Measurements from ENCODE around the gene PIK3R6.

Gene PIK3R6

DNA sequence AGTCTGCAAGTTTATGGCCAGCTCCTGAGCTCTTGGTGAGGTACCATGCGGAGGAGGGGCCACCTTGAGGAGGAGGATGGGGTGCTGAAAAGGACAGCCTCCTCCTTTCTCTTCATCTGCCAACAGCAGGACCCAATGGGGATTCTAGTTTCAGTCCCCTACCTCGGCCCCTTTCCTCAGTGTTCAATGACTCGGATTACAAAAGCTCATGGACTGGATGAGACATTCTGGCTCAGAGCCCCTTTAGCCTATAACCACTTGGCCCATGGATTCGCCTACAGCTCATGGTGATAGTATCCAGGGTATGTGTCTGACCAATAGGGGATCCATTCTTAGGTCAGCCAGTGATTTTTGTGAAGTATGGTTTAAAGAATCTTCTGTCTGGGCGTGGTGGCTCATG, 8.5 kb upstream of the PIK3R6 start:
- H3K27ac ChIP-seq = no peak overlapping the region
- DNase-seq (ENCODE audit: low read depth, low spot score) = no peak

- H3K27ac ChIP-seq = no peak overlapping the region
- no peak for DNase-seq (ENCODE audit: low read depth, low spot score)
Measured at GRCh38 chr17:8875436-8875835, 8.0 kb upstream of the PIK3R6 start.

DNA sequence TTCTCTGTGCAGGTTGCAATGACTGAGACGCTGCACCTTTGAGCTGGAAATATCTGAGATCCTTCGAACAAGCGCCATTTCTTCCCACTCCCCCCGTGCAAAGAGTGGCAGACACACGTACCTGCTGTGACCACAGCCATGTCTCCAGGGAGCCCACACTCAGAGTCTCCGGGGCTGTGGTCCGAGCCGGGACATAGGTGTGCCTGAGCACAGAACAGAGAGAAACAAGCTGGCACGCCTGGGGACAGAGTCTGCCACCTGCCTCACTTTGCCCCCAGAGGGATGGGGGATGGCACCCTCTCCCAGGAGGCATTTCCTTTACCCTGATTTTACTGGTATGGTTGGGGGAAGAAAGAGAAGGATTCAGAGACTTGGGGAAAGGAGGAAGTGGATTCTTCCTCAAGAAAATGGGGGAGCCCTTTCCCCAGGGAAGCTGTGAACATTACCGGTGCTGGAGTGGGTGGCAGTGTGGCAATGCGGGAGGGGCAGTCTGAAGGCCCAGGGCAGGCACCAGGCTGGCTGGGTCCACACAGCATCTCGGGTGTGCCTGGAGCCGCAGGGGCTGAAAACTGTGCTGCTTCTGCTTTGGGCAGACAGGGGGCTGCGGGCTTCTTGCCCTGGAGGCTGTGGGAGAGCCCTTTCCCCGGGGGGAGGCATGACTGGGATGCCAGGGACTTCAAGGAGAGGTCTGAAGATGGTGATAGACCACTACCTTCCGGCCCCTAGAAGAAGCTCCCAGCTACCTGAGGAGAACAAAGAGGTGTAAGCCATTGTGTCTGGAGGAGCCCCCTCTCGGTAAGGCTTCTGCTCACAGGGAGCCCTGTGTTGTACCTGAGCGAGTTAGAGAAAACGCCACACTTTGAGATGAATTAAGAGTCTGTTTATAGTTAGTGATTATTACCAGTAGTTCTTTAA, 6.6 kb upstream of the PIK3R6 start:
- H3K27ac ChIP-seq = no peak overlapping the region
- no peak for DNase-seq (ENCODE audit: low read depth, low spot score)

DNA sequence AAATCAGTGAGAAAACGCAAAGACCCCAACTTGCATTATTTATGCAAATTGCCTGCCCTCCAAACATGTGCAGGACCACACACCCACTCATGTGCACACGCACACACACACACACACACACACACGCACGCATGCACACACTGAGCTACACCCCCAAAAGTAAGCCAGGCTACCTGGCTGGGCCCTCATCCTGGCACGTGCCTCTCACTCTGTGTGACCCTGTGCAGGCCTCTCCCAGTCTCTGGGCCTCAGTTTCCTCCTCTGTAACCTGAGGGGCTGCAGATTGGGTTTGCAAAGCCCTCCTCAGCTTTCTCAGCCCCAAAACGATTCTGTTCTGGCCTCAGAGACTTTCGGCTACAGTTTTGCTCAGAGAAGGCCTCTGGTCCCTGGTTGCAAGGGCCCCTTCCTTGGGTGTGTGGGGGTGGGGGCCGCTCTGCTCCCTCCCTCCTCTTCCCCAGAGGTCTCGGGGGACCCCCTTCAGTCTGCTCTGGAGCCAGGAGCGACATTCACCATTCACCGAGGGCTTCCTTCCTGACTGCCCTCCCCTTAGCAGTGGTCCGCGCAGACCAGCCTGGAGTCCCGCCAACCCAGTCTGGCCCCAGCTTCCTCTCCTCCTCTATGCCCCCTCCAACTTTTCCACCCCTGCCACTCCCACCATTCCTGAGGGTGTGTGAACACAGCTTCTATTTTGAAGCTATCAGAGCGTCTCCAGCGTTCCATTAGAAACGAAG, 5.4 kb upstream of the PIK3R6 start:
- DNase-seq (ENCODE audit: low read depth, low spot score) = no peak
- no peak overlapping the region for H3K27ac ChIP-seq

DNA sequence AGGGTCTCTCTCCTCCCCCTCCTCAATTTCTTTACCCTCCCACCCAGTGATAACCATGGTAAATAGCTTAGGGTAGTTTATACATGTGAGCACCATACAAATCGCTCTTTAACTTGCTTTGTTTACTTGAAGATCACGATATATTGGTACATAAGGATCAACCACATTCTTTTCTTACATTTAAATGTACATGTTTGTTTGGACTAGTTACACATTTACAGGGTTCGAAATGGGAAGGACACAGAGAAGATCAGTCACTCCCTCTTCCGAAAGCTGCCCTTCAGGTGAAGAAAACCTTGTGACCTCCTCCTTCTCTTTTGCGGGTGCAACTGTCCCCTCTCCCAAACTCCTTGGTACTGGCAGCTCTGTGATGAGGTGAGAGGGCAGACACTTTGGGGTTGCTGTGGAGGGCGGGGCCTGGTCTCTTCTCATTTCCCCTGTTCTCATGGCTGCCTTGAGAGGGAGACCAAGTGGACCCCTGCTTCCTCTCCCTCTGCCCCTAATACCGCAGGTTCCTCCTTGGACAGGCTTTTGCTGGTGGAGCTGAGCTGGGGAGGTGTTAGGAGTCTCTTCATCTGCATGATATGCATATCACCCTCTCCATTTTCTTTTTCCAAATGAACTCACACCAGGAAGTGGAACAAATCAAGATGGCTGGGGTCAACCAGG, 4.7 kb upstream of the PIK3R6 start:
- H3K27ac ChIP-seq = no peak overlapping the region
- DNase-seq (ENCODE audit: low read depth, low spot score) = no peak

DNA sequence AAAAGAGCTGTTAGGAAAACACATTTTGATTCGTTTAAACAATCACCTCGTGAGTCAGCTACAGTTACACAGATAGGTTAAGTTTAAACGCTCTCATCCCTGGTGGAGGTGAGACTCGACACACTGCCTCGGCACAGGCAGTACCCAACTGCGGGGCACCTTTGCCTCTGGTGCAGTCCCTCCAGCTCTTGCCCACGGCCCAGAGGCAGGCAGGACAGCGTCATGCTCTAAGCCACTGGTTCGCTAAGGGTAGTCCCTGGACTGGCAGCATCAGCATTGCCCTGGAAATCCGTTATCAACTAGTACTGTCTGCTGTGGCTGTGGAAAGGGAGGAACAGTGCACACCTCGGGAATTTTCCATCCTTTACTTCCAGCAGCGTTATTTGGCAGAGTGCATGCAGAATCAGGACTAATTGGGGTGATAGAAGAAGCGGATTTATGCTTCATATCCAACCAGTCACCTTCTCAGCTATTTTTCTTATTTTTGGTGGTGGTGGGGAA, 3.7 kb upstream of the PIK3R6 start:
- H3K27ac ChIP-seq = no peak overlapping the region
- DNase-seq (ENCODE audit: low read depth, low spot score) = no peak

GRCh38 chr17:8870406-8871040, 3.0 kb upstream of the PIK3R6 start:
- no peak for DNase-seq (ENCODE audit: low read depth, low spot score)
- no peak overlapping the region for H3K27ac ChIP-seq

DNA sequence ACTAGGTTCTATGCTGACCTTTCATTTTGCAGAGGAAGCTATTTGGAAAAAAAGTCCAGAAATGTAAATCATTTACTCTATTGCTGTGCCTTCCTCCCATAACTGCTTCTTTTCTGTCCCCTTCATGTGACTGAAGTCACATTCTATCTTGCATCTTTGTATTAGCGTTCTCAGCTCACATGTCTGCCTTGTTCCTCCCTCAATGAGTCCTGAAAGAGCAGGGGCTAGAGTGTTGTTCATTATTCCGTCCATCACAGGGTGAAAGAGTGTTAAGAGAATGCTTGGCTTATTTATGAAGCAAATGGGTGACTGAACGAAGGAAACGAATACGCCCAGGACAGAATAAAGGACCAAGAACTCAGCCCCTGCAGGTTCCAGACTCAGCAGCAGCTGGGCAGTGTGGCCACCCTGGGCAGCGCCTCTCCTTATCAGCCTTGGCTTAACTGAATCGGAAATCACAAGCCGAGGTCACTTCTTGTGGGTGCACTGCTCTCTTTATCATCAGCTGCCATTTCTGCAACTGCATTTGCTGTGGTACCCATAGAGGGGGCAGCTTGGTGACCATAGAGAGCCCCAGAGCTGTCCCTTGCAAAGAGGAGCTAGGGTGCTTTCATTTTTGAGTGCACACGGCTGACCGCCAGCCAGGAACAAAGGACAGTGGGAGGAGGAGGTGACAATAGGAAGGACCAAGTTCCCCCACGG, 1.8 kb upstream of the PIK3R6 start:
- DNase-seq (ENCODE audit: low read depth, low spot score) = no peak
- no peak overlapping the region for H3K27ac ChIP-seq

DNA sequence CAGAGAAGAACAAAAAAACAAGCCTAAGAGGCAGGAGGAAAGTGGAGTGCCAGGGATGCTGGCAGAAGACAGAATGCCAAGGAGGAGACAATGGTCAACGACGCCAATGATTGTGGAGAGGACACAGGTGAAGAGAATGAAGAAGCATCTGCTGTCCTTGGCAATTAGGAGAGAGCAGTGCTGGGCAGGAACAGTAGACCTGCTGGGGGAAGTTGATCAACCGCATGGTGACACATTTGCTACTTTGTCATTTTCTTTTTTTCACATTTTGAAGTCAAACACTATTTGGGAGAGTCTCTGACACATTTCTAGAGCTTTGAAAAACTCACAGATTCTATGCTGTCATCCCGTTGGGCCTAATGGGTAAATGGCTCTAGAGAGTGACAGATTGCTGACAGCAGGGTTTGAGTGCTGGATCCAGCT, 1.1 kb upstream of the PIK3R6 start:
- H3K27ac ChIP-seq = no peak overlapping the region
- DNase-seq (ENCODE audit: low read depth, low spot score) = no peak

GRCh38 chr17:8868092-8868491, 618 bp upstream of the PIK3R6 start:
- no peak for DNase-seq (ENCODE audit: low read depth, low spot score)

DNA sequence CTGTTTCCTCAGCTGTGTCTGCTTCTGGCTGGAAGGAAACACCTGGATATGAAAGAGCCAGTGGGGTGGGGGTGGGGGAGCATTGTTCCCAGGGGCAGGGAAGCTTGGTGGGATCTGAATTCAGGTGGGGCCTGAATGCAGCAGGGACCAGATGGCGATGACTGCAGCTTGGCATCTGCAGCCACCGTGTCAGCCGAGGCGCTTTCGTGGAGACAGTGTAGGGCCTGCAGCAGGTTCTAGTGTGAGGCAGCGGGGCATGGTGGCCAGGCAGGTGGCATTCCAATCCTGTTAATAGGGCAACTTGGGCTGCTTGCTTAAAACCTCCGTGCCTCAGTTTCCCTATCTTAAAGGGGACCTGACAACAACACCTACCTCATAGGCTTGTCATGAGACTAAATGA, 1.7 kb downstream of the PIK3R6 start:
- H3K27ac ChIP-seq = no peak overlapping the region

More at GRCh38 chr17:8868092-8868491, 618 bp upstream of the PIK3R6 start:
- H3K27ac ChIP-seq = no peak overlapping the region

DNA sequence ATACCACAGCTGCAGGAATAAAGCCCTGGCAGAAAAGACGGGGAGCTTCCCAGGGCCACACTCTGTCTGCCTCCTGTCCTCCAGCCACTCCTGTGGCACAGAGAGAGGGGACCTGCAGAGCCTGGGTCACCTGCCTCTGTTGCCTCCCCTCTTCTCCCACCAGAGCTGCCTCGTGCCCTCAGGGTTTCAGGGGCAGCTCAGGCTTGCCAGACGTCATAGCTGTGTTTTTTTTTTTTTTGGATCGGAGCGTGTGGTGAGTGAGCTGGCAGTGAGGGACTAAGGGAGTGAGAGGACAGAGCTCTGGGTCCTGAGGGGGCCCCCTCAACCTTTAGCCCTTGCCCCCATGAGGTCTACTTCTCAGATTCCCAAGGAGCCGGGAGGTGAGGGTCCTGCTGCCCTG, 2.1 kb downstream of the PIK3R6 start:
- no peak for DNase-seq (ENCODE audit: low read depth, low spot score)
- H3K27ac ChIP-seq = no peak overlapping the region

More for the DNA sequence above, 1.7 kb downstream of the PIK3R6 start:
- no peak for DNase-seq (ENCODE audit: low read depth, low spot score)

DNA sequence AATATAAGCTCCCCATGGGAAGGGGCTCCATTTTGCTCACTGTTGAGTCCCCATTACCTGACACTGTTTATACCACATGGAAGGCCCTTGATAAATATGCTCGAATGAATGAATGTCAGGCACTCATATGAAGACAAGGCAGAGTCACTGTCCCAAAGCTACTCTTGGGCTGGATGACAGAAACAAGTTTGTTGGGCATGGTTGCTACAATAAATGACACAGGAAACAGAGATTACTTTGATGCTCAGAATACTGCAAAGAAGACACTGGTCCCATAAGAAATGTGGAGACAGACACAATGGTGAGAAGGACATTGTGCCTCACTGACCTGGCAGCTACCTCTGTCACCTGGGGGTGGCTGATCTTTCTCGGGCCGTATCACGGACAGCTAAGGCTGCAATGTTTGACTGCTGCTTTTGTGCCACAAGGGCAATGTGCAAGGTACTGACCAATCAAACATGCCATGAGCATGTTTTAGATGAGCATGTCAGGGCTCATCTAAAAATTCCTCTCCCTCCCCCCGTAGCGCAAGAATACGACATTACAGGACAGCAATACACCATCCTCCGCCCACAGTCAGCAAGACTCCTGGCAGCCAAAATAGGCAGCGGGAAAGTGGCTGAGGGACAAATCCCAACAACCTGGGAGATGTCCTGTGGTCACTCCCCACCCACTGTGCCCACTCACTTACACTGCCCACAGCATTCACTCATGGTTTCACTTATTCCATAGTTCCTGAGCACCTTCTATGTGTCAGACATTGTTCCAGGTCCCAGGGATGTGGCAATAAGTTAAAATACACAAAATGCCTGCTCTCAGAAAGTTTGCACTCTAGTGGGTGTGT, 5.0 kb downstream of the PIK3R6 start:
- H3K27ac ChIP-seq = no peak overlapping the region
- no peak for DNase-seq (ENCODE audit: low read depth, low spot score)

DNA sequence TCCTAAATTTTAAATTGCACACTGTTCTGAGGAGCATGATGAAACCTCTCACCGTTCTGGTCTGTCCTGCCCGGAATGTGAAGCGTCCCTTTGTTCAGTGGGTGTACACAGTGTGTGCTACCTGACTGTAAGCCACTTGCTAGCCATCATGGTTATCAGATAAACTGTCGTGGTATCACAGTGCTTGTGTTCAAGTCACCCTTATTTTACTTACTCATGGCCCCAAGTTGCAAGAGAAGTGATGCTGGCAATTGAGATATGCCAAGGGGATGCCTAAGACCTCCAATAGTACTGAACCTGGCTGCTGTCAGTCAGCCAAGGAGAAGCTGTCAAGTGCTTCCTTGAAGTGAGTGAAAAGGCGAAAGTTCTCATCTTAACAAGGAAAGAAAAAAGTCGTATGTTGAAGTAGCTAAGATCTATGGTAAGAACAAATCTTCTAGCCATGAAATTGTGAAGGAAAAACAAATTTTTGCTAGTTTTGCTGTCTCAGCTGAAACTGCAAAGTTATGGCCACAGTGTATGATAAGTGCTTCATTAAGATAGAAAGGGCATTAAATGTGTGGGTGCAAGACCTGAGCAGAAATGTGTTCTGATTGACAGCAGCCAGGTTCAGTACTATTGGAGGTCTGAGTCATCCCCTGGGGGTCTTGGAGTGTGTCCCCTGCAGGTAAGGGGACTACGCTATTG, 5.8 kb downstream of the PIK3R6 start:
- DNase-seq (ENCODE audit: low read depth, low spot score) = no peak
- H3K27ac ChIP-seq = no peak overlapping the region

- H3K27ac ChIP-seq = no peak overlapping the region
- DNase-seq (ENCODE audit: low read depth, low spot score) = no peak
Measured at GRCh38 chr17:8859804-8860430, 7.6 kb downstream of the PIK3R6 start.

DNA sequence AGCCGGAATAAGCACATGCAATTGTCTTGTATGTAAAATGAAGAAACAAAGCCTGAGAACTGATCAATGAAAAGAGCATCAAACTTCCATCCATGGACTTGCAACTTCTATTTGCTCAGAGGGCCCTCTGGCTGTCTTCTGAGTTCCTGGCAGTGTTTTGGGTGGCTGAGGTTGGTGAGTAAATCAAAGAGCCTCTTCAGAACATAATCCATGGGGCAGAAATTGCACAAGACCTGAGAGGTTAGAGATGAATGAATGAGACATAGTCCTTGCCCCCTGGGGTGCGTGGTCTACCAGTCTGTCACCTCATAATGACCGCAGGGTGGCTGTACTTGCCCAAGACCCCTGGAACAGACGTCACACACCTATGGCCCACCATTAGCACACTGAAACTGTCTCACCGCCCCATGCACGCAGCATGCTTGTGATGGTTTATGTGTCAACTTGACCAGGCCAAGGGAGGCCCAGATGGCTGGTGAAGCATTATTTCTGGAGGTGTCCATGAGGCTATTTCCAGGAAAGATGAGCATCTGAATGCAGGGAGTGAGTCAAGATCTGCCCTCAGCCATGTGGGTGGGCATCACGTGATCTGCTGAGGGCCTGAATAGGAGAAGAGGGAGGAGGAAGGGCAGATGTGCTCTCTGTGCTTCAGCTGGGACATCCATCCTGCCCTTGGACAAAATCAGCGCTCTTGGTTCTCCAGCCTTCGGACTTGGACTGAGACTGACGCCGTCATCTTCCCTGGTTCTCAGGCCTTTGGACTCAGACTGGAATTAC, 8.3 kb downstream of the PIK3R6 start:
- peak overlapping the region; percentile 29 for H3K27ac ChIP-seq
- DNase-seq (ENCODE audit: low read depth, low spot score) = no peak

- no peak for DNase-seq (ENCODE audit: low read depth, low spot score)
- H3K27ac ChIP-seq = peak overlapping the region; percentile 29
Measured at GRCh38 chr17:8857919-8858318, 9.6 kb downstream of the PIK3R6 start.
